AG08395 (cell line): ENCODE data around the gene CAND2.

ENCODE experiments used
- DNase-seq: peaks from one replicate; pipeline ENCODE4 v3.0.0; 2012; ENCODE audit warnings: mixed read lengths, low spot score

The CAND2 gene

GRCh38 chr3:12796171-12797123, at the start of gene CAND2:
CAND2 (plus strand) TSS chr3:12796680; CDS start chr3:12796721, 41 bp downstream.
- peak; percentile 34 for DNase-seq

- DNase-seq, result no peak
These were observed 48.0 kb upstream of the CAND2 start for GRCh38 chr3:12748477-12748876.

DNA sequence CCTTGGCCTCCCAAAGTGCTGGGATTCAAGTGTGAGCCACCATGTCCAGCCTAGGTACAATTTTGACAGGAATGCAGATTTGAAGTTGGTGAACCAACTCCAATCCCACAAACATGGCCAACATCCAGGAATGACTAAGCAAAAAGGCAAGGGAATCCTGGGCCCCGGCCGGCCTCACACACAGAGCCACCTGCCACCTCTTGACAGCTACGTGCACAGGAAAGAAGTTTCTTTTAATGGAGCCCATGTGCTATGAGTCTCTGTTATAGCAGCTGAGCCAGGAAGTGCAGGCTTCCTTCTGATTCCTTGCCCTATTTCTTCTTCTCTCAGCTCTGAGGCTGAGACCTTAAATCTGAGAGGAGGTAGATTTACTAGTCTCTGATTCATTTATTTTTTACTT, 46.3 kb upstream of the CAND2 start:
- peak; percentile 73 for DNase-seq

GRCh38 chr3:12750658-12751071, 45.8 kb upstream of the CAND2 start:
- DNase-seq, result peak; percentile 76

- no peak for DNase-seq
These were observed 44.9 kb upstream of the CAND2 start for GRCh38 chr3:12751571-12751970.

DNA sequence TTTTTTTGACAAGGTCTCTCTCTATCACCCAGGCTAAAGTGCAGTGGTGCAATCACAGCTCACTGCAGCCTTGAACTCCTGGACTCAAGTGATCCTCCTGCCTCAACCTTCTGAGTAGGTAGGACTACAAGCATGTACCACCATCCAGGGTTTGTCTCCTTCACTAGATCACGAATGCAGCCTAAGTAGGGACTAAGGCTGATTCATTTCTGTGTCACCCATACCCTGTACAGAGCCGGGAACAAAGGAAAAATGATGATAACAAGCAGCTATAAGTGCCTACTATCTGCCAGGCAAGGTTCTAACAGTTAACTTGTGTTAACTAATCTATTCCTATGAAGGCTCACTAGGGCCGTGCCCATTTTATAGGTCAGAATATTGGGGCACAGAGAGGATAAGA, 44.4 kb upstream of the CAND2 start:
- no peak for DNase-seq

DNA sequence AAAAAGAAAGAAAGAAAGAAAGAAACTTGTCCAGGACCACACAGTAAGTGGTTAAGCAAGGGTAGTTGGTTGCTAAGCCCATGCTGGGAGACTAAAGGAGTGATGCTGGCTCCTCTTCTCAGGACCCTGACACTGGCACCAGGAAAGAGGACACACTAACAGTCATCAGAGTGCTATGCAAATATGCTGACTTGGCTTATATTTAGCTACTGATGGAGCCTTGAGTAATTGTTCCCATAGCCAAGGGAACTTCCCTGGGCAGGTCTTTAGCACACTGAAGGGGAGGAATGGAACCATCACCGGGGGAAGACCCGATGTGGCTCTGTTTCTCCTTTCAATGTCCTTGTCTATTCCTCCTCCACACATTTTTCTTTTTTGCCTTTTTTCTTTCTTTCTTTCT, 43.7 kb upstream of the CAND2 start:
- peak; percentile 19 for DNase-seq

DNA sequence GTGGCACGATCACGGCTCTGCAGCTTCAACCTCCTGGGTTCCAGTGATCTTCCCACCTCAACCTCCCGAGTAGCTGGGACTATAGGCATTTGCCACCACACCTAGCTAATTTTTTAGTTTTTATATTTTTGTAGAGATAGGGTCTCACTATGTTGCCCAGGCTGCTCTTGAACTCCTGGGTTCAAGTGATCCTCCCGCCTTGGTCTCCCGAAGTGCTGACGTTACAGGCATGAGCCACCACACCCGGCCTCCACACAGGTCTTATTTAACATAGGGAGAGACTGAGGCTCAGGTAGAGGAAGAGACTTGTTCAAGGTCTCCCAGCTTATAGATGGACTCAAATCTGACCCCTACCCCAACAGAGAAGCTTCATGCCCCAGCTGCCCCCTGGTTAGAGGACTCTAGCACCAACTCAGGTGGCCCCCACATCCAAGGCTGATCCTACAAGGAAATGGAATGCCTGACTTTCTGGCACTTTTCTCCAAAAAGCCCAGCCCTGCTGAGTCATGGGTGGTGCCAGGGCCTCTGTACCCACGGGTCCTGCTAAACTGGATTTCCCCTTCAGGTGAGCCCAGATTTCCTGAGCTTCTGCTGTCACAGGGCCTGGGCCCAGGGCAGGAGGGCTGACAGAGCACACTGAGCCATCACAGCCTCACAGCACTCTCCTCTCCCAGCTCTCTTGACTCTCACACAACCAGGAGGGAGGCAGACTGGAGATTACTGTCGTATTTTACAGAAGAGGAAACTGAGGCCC, 43.0 kb upstream of the CAND2 start:
- DNase-seq, result no peak

DNA sequence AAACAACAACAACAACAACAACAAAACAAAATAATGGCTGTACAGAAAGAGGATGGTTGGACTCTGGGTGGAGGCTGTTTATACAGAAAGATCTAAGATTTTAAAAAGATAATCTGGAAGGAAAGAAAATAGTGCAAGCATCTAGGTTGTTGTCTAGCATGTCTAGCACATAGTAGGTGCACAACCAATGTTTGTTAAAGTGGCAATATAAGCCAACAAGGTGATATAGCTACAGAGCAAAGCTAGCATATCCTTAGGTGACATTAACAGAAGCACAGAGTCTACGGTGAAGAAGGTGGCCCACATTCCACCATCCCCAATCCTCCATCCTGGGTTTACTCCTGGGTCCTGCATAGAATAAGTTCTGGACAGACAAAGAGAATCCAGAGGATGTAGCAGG, 42.2 kb upstream of the CAND2 start:
- DNase-seq, result no peak

GRCh38 chr3:12755754-12756153, 40.7 kb upstream of the CAND2 start:
- DNase-seq, result no peak

DNA sequence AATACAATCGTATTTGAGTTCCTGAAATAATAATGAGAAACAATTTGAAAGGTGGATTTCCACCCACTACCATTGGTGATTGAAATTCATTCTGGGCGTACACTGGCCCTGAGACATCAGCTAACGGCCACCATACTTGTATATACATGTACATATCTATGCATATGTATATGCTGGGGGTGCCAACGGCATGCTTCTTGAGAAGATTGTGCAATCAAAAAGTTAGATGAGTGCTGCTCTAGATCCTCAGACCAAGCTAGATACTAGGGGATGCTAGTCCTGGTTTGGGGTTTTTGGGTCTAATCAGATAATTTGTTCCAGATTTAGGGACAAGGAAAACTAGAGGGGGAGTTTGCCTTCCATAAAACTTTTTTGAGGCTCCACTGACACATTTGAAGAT, 40.3 kb upstream of the CAND2 start:
- DNase-seq, result no peak

- no peak for DNase-seq
These were observed 39.8 kb upstream of the CAND2 start for GRCh38 chr3:12756635-12757034.

GRCh38 chr3:12758025-12758781, 38.3 kb upstream of the CAND2 start:
- DNase-seq, result peak; percentile 68

GRCh38 chr3:12759097-12759679, 37.3 kb upstream of the CAND2 start, which contains the start of gene TMEM40:
TMEM40 (minus strand) TSS chr3:12759259; CDS start chr3:12749832, 9,427 bp downstream.
- DNase-seq, result no peak

DNA sequence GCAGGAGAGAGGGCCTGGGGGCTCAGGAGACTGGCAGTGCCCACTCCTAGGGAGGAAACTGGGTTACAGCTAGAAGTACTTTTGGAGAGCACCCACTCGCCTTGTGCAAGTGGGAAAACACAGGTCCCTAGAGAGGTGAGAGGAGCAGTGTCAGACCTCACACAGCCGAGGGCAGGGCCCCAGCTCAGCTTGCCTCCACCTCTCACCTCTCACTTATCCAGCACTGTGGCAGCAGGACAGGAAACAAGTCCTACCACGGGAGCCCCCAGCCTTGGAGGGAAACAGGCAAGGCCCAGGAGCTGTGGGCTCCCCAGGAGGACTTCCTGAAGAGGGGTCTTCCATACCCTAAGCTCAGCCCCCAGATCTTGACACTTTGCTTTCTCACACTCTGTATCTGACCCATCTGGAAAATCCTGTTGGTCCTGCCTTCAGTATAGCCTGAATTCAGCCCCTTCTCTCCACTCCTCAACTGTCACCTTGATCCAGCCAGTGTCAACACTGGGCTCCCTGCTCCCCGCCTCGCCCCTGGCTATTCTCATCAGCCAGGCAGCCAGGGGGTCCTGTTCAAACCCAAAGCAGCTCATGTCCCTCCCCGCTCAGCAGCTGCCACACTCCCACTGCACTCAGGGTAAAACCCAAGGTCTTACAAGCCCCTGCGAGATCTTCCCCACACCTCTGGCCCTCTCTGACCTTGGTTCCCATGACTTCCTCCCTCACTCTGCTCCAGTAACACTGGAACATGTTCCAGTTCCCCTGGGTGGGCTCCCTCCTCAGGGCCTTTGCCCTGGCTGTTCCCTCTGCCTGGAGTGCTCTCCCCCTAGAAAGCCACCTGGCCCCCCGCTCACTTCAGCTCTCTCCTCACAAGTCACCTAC, 36.6 kb upstream of the CAND2 start:
- no peak for DNase-seq

GRCh38 chr3:12764171-12764776, 32.2 kb upstream of the CAND2 start:
- no peak for DNase-seq

- DNase-seq, result no peak
These were observed 29.9 kb upstream of the CAND2 start for GRCh38 chr3:12766541-12766940.

- no peak for DNase-seq
These were observed 27.6 kb upstream of the CAND2 start for GRCh38 chr3:12768579-12769527.

DNA sequence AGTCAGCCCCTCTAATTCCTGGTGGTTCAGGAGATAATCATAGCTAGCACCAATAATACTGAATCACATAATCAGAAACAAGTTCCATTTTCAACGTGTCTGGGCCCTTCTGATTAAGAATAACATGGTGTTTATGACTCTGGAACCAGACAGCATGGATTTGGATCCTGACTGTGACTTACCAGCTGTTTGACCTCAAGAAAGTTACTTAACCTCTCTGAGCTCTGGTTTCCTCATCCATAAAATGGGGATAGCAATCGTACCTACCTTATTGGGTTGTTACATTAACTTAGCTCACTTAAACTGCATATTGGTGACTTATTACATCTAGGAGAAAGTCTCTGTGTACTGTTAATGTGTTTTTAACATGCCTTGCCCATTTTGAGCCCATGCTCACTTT, 26.7 kb upstream of the CAND2 start:
- DNase-seq, result no peak
